Endothelial cell of umbilical vein (primary cell): ENCODE data around the gene SFMBT2.

ENCODE experiments used
- JUN ChIP-seq: IDR thresholded peaks from 2 replicates; pipeline ENCODE4 v1.6.1; 2011; ENCODE audit warnings: borderline replicate concordance, low read depth; ENCODE audit not compliant: insufficient read length, insufficient read depth
- POLR2A ChIP-seq: IDR thresholded peaks from 2 replicates; pipeline ENCODE4 v1.6.1; 2012; ENCODE audit warnings: low read depth, mild to moderate bottlenecking, control low read depth, low read length
- POLR2AphosphoS5 ChIP-seq: IDR thresholded peaks from 2 replicates; pipeline ENCODE4 v1.6.1; 2012; ENCODE audit warnings: low read depth, mild to moderate bottlenecking, control low read depth, low read length, moderate library complexity; ENCODE audit not compliant: insufficient read depth
- TF ChIP-seq, protein P1 (sequence below), 2 donors: IDR thresholded peaks; 1 replicate in 1 of 2; 2 replicates in 1 of 2; pipeline ENCODE4 v1.5.1; 2011; ENCODE audit warnings: low read length in 2 of 2, mild to moderate bottlenecking in 2 of 2, moderate library complexity in 2 of 2, control low read depth in 1 of 2, inconsistent platforms in 1 of 2, low read depth in 1 of 2; ENCODE audit not compliant: insufficient read depth in 1 of 2; ENCODE audit errors: extremely low read depth in 1 of 2

DNA sequence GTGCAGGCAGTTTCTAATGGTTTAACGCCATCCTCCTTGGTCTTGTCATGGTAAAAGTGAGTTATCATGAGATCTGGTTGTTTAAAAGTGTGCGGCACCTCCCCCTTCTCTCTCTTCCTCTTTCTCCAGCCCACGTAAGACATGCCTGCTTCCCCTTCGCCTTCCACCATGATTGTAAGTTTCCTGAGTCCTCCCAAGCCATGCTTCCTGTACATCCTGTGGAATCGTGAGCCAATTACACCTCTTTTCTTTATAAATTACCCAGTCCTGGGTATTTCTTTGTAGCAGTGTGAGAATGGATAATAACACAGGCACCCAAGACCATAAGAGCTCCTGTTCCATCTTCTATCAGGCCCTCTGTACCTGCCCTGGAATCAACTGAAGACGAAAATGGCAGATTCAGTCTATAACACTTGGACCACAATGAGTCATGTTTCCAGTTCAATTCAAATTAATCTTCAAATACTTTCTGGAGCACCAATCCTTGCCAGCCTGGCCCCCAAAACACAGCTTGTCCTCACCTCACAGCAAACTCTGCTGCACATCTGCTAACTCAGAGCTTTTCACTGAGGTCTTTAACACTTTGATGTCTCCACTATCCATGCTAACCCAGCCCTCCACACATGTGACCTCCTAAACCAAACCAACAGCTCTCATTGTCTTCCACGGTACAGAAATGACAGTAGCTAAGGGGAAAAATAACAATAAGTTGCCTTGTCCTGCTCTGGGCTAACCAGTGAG lies 73.2 kb downstream of the SFMBT2 start:
- TF ChIP-seq, protein P1, sequence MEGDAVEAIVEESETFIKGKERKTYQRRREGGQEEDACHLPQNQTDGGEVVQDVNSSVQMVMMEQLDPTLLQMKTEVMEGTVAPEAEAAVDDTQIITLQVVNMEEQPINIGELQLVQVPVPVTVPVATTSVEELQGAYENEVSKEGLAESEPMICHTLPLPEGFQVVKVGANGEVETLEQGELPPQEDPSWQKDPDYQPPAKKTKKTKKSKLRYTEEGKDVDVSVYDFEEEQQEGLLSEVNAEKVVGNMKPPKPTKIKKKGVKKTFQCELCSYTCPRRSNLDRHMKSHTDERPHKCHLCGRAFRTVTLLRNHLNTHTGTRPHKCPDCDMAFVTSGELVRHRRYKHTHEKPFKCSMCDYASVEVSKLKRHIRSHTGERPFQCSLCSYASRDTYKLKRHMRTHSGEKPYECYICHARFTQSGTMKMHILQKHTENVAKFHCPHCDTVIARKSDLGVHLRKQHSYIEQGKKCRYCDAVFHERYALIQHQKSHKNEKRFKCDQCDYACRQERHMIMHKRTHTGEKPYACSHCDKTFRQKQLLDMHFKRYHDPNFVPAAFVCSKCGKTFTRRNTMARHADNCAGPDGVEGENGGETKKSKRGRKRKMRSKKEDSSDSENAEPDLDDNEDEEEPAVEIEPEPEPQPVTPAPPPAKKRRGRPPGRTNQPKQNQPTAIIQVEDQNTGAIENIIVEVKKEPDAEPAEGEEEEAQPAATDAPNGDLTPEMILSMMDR (IDR thresholded peaks at IDR 0.05; ENCODE audit: extremely low read depth in 1 of 2, insufficient read depth in 1 of 2, low read depth in 1 of 2, low read length in 2 of 2), result no peak
- TF ChIP-seq JUN, result no peak
- no peak for TF ChIP-seq POLR2A
- TF ChIP-seq POLR2AphosphoS5, result no peak
